HEK293 (cell line): ENCODE data around the gene LYRM1.
A peak's percentile ranks its signal among the peaks of the same experiment; 100 is the strongest.
"Not testable (repeated sequence)": the region's sequence is repeated elsewhere in the genome, so short reads cannot be mapped to it uniquely, and the experiment has no call there.

Experiments
- CTCF ChIA-PET: fragments of 350-600 bp; formaldehyde crosslinking; extraction: SDS; loops from one replicate; lab custom pipeline; 2021; ENCODE audit warnings: antibody characterized with exemption; lab: Yijun Ruan, JAX
- POLR2A ChIA-PET: fragments of 300-600 bp; formaldehyde crosslinking; extraction: SDS; loops from one replicate; lab custom pipeline; 2020; ENCODE audit warnings: antibody characterized with exemption, inconsistent platforms; lab: Yijun Ruan, JAX
- H3K27ac ChIP-seq: fragments of 200-500 bp; sonication (Bioruptor generic); 2 replicates; pipeline ENCODE4 v1.5.1; 2014; ENCODE audit warnings: low read depth, low read length, control low read depth, inconsistent platforms; ENCODE audit errors: extremely low read depth
- H3K36me3 ChIP-seq, 2 experiments: fragments of 200-500 bp in 1 of 2; sonication (Bioruptor generic) in 1 of 2; 1 replicate in 1 of 2; 2 replicates in 1 of 2; pipeline ENCODE4 v1.5.1; 2014 to 2017; ENCODE audit warnings: inconsistent platforms in 2 of 2, low read length in 2 of 2; ENCODE audit not compliant: control insufficient read depth in 2 of 2, insufficient read depth in 1 of 2
- H3K4me1 ChIP-seq: fragments of 200-500 bp; sonication (Bioruptor generic); 2 replicates; pipeline ENCODE4 v1.5.1; 2014; ENCODE audit warnings: mild to moderate bottlenecking, low read length, inconsistent platforms; ENCODE audit not compliant: control insufficient read depth, insufficient read depth
- H3K4me3 ChIP-seq: 2 replicates; pipeline ENCODE4 v1.5.1; 2011; ENCODE audit warnings: low read depth, mild to moderate bottlenecking, control low read depth, low read length, moderate library complexity
- H3K9me3 ChIP-seq: fragments of 200-500 bp; sonication (Bioruptor generic); 2 replicates; pipeline ENCODE4 v1.5.1; 2014; ENCODE audit warnings: low read depth, low read length, inconsistent platforms; ENCODE audit not compliant: control insufficient read depth, insufficient read depth
- EGR2 ChIP-seq: fragments of 450-650 bp; formaldehyde crosslinking; IDR thresholded peaks from 2 replicates; pipeline ENCODE4 v1.5.1; 2016; ENCODE audit warnings: low read depth, missing biosample characterization, missing genetic modification characterization
- GLI4 ChIP-seq: fragments of 450-650 bp; formaldehyde crosslinking; IDR thresholded peaks from 2 replicates; pipeline ENCODE4 v1.5.1; 2016; ENCODE audit warnings: missing biosample characterization, missing genetic modification characterization
- HOXD13 ChIP-seq: sonication (generic); formaldehyde crosslinking; IDR thresholded peaks from 2 replicates; pipeline ENCODE4 v1.8.0; 2022; ENCODE audit warnings: missing genetic modification reagents, borderline replicate concordance
- KLF9 ChIP-seq: fragments of 450-650 bp; formaldehyde crosslinking; IDR thresholded peaks from 2 replicates; pipeline ENCODE4 v1.5.1; 2016; ENCODE audit warnings: missing biosample characterization, missing genetic modification characterization, low read depth
- MEIS1 ChIP-seq: sonication (generic); formaldehyde crosslinking; IDR thresholded peaks from 2 replicates; pipeline ENCODE4 v1.8.1; 2022; ENCODE audit warnings: missing genetic modification reagents, mild to moderate bottlenecking, borderline replicate concordance
- MYNN ChIP-seq: fragments of 450-650 bp; formaldehyde crosslinking; IDR thresholded peaks from 2 replicates; pipeline ENCODE4 v1.5.1; 2016; ENCODE audit warnings: missing biosample characterization, missing genetic modification characterization, borderline replicate concordance
- ZFHX2 ChIP-seq: fragments of 450-650 bp; formaldehyde crosslinking; conservative IDR thresholded peaks from 2 replicates; pipeline ENCODE4 v1.5.1; 2016; ENCODE audit warnings: missing biosample characterization, missing genetic modification characterization
- ZFP69B ChIP-seq: fragments of 450-650 bp; formaldehyde crosslinking; IDR thresholded peaks from 2 replicates; pipeline ENCODE4 v1.5.1; 2016; ENCODE audit warnings: missing biosample characterization, missing genetic modification characterization
- ZNF169 ChIP-seq: fragments of 450-650 bp; formaldehyde crosslinking; IDR thresholded peaks from 2 replicates; pipeline ENCODE4 v1.5.1; 2016; ENCODE audit warnings: missing biosample characterization, missing genetic modification characterization
- ZNF248 ChIP-seq: fragments of 450-650 bp; formaldehyde crosslinking; IDR thresholded peaks from 2 replicates; pipeline ENCODE4 v1.5.1; 2017; ENCODE audit warnings: missing biosample characterization, missing genetic modification characterization
- ZNF521 ChIP-seq: fragments of 450-650 bp; formaldehyde crosslinking; IDR thresholded peaks from 2 replicates; pipeline ENCODE4 v1.5.1; 2017; ENCODE audit warnings: missing biosample characterization, mild to moderate bottlenecking, missing genetic modification characterization
- ZNF785 ChIP-seq: fragments of 450-650 bp; formaldehyde crosslinking; IDR thresholded peaks from 2 replicates; pipeline ENCODE4 v1.5.1; 2016; ENCODE audit warnings: missing biosample characterization, missing genetic modification characterization
- TF ChIP-seq, protein P1 (sequence below): fragments of 450-650 bp; formaldehyde crosslinking; IDR thresholded peaks from 2 replicates; pipeline ENCODE4 v1.5.1; 2016; ENCODE audit warnings: missing biosample characterization, missing genetic modification characterization
- TF ChIP-seq, protein P2 (sequence below): fragments of 450-650 bp; formaldehyde crosslinking; IDR thresholded peaks from 2 replicates; pipeline ENCODE4 v1.5.1; 2016; ENCODE audit warnings: missing biosample characterization, missing genetic modification characterization

LYRM1 gene

GRCh38 chr16:20960899-20961298 lies 60.3 kb downstream of the LYRM1 start:
- Histone ChIP-seq H3K36me3 (no peaks in the 10 kb centered on the region), H3K4me1 (no peaks in the 10 kb centered on the region), H3K27ac (no peak overlapping the region), H3K4me3 (no peak overlapping the region), H3K9me3 (no peaks in the 10 kb centered on the region)
- CTCF ChIA-PET, result no interaction called here
- TF ChIP-seq ZNF785 (tag by site-specific recombination) (no peak), MEIS1 (CRISPR knock-in tag) (no peak)
- POLR2A ChIA-PET, result no interaction called here

- no peaks in the 10 kb centered on the region for H3K36me3 ChIP-seq
- ChIA-PET CTCF (no interaction called here), POLR2A (interaction anchor here (0.5 kb wide), 1 partner anchor 981 kb away, joined by 5 read pairs; no protein-coding TSS in a partner anchor)
- TF ChIP-seq ZNF521 (tag by site-specific recombination), result 0 out of 2 replicates have a peak, but pooled peaks have one; percentile 19
- no peak for TF ChIP-seq HOXD13 (CRISPR knock-in tag)
- H3K27ac ChIP-seq, result no peak overlapping the region
- no peaks in the 10 kb centered on the region for H3K4me1 ChIP-seq
- H3K9me3 ChIP-seq, result no peaks in the 10 kb centered on the region
- no peak overlapping the region for H3K4me3 ChIP-seq
Measured at GRCh38 chr16:20968765-20969164, 68.2 kb downstream of the LYRM1 start.

- Histone ChIP-seq H3K4me3 (no peak overlapping the region), H3K36me3 (no peaks in the 10 kb centered on the region), H3K4me1 (no peaks in the 10 kb centered on the region), H3K9me3 (no peaks in the 10 kb centered on the region)
- POLR2A ChIA-PET, result no interaction called here
- CTCF ChIA-PET, result no interaction called here
- TF ChIP-seq ZNF169 (tag by site-specific recombination) (no peak), GLI4 (no peak), EGR2 (tag by site-specific recombination) (no peak), MYNN (tag by site-specific recombination) (no peak), ZNF248 (no peak), KLF9 (tag by site-specific recombination) (no peak)
- TF ChIP-seq, all 188 proteins: peak for 0
- no peak overlapping the region for H3K27ac ChIP-seq
Measured at GRCh38 chr16:20969386-20969785, 68.8 kb downstream of the LYRM1 start.

DNA sequence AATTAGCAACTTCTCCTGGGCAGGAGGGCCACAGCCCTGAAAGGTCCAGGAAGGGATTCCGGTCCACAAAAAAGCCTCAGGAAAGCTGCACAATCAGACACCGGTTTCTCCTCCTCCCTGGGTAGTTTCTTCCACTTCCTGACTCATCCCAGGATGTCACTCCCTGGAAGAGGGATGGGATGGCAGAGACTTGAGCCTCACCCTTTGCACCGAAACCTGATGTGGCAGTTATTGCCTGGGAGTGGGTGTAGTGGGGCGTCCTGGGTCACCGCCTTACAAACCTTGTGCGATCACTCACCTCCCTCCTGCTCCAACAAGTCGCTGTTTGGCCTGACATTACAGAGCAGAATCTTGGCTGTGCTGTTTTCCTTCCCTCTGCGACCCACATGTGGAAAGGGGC lies 70.8 kb downstream of the LYRM1 start:
- no peak overlapping the region for H3K27ac ChIP-seq
- TF ChIP-seq ZFHX2 (tag by site-specific recombination), result 0 out of 2 replicates have a peak, but pooled peaks have one; percentile 14
- TF ChIP-seq ZFP69B (tag by site-specific recombination), result no peak
- TF ChIP-seq, protein P1, sequence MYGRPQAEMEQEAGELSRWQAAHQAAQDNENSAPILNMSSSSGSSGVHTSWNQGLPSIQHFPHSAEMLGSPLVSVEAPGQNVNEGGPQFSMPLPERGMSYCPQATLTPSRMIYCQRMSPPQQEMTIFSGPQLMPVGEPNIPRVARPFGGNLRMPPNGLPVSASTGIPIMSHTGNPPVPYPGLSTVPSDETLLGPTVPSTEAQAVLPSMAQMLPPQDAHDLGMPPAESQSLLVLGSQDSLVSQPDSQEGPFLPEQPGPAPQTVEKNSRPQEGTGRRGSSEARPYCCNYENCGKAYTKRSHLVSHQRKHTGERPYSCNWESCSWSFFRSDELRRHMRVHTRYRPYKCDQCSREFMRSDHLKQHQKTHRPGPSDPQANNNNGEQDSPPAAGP (tag by site-specific recombination), result 0 out of 2 replicates have a peak, but pooled peaks have one; percentile 18
- TF ChIP-seq, protein P2, sequence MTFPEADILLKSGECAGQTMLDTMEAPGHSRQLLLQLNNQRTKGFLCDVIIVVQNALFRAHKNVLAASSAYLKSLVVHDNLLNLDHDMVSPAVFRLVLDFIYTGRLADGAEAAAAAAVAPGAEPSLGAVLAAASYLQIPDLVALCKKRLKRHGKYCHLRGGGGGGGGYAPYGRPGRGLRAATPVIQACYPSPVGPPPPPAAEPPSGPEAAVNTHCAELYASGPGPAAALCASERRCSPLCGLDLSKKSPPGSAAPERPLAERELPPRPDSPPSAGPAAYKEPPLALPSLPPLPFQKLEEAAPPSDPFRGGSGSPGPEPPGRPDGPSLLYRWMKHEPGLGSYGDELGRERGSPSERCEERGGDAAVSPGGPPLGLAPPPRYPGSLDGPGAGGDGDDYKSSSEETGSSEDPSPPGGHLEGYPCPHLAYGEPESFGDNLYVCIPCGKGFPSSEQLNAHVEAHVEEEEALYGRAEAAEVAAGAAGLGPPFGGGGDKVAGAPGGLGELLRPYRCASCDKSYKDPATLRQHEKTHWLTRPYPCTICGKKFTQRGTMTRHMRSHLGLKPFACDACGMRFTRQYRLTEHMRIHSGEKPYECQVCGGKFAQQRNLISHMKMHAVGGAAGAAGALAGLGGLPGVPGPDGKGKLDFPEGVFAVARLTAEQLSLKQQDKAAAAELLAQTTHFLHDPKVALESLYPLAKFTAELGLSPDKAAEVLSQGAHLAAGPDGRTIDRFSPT (tag by site-specific recombination), result no peak
- ChIA-PET POLR2A (no interaction called here), CTCF (no interaction called here)
- no peaks in the 10 kb centered on the region for H3K36me3 ChIP-seq
- no peaks in the 10 kb centered on the region for H3K4me1 ChIP-seq
- no peaks in the 10 kb centered on the region for H3K9me3 ChIP-seq
- H3K4me3 ChIP-seq, result no peak overlapping the region

- H3K4me3 ChIP-seq, H3K36me3 ChIP-seq, CTCF ChIA-PET, H3K27ac ChIP-seq, H3K4me1 ChIP-seq, POLR2A ChIA-PET, H3K9me3 ChIP-seq: not testable (repeated sequence)
Measured at GRCh38 chr16:20973201-20973600, 72.6 kb downstream of the LYRM1 start.
